HCT116 (cell line): Measurements from ENCODE around the gene SBNO2. TPM values are rescaled to one million over a fixed set of nuclear protein-coding genes. Genes with fewer than 3 reads are reported as not detected.

Experiments
- ATAC-seq: fragments of 200-7000 bp; cut with Tn5 transposase; 2 replicates; pipeline ENCODE4 v1.9.1; 2020; ENCODE audit warnings: mild to moderate bottlenecking, moderate library complexity
- BruUV-seq: library from RNA; stranded (reverse); fragments of 400-500 nt; replicated peaks from 2 replicates; lab custom pipeline; 2021; lab: Mats Ljungman, UMichigan
- CTCF ChIA-PET: fragments of 300-600 bp; sonication (Branson Sonifier 250); formaldehyde crosslinking; loops from one replicate; lab custom pipeline; 2021; ENCODE audit warnings: antibody characterized with exemption; lab: Charles Lee
- POLR2A ChIA-PET: fragments of 300-600, 350-600 bp; sonication (Branson Sonifier 250); formaldehyde crosslinking; loops from one replicate; lab custom pipeline; 2021; ENCODE audit warnings: antibody characterized with exemption; lab: Charles Lee
- RAD21 ChIA-PET, 2 experiments: fragments of 300-600 bp; sonication (Branson Sonifier 250); formaldehyde crosslinking; loops; one replicate each; lab custom pipeline; 2023; ENCODE audit warnings: low total read pairs in 2 of 2; ENCODE audit not compliant: uncharacterized antibody in 2 of 2, unreplicated experiment in 2 of 2, low non-redundant PET in 1 of 2; lab: Charles Lee
- DNase-seq: peaks from one replicate; pipeline ENCODE4 v3.0.0-alpha.2; 2010; ENCODE audit warnings: low read depth, low spot score
- H2AFZ ChIP-seq: fragments of 200-600 bp; shearing (Covaris generic), sonication (generic); 2 replicates; pipeline ENCODE4 v1.6.1; 2017; ENCODE audit warnings: low read depth, mixed run types, mixed read lengths, antibody characterized with exemption, low read length; ENCODE audit not compliant: poor library complexity, severe bottlenecking
- H3K27ac ChIP-seq: 2 replicates; pipeline ENCODE4 v1.5.1; 2012; ENCODE audit warnings: low read depth, low read length
- H3K27me3 ChIP-seq: fragments of 200-600 bp; sonication (generic); 2 replicates; pipeline ENCODE4 v1.6.1; 2016; ENCODE audit warnings: mixed run types, low read length, mixed read lengths; ENCODE audit not compliant: insufficient read depth
- H3K36me3 ChIP-seq, 2 experiments: fragments of 200-500 bp in 1 of 2; fragments of 200-600 bp in 1 of 2; sonication (Bioruptor generic) in 1 of 2; sonication (generic) in 1 of 2; 2 replicates each; pipeline versions ENCODE4 v1.5.1 to v1.6.1; 2014 to 2016; ENCODE audit warnings: low read length in 2 of 2, inconsistent platforms in 1 of 2, mixed read lengths in 1 of 2, mixed run types in 1 of 2; ENCODE audit not compliant: insufficient read depth in 2 of 2, control insufficient read depth in 1 of 2
- H3K4me1 ChIP-seq, 2 experiments: fragments of 200-600 bp in 1 of 2; sonication (generic) in 1 of 2; 2 replicates each; pipeline versions ENCODE4 v1.5.1 to v1.6.1; 2012 to 2017; ENCODE audit warnings: low read length in 2 of 2, inconsistent platforms in 1 of 2, mild to moderate bottlenecking in 1 of 2, mixed read lengths in 1 of 2, mixed run types in 1 of 2, moderate library complexity in 1 of 2; ENCODE audit not compliant: insufficient read depth in 2 of 2, control insufficient read depth in 1 of 2
- H3K4me2 ChIP-seq: fragments of 200-600 bp; sonication (generic); 2 replicates; pipeline ENCODE4 v1.6.1; 2017; ENCODE audit warnings: mixed run types, low read length, mixed read lengths
- H3K4me3 ChIP-seq, 2 experiments: fragments of 200-600 bp in 1 of 2; sonication (generic) in 1 of 2; replicated peaks in 1 of 2; 2 replicates each; pipeline ENCODE4 v1.5.1; 2011 to 2016; ENCODE audit warnings: low read length in 2 of 2, control low read depth in 1 of 2, low read depth in 1 of 2, mild to moderate bottlenecking in 1 of 2, mixed read lengths in 1 of 2, mixed run types in 1 of 2
- H3K79me2 ChIP-seq: fragments of 200-600 bp; sonication (generic); 2 replicates; pipeline ENCODE4 v1.6.1; 2017; ENCODE audit warnings: mild to moderate bottlenecking, mixed run types, low read length, moderate library complexity, mixed read lengths; ENCODE audit not compliant: insufficient read depth
- H3K9ac ChIP-seq: fragments of 200-600 bp; sonication (generic); 2 replicates; pipeline ENCODE4 v1.6.1; 2016; ENCODE audit warnings: low read length, mixed read lengths
- H3K9me2 ChIP-seq: fragments of 200-600 bp; sonication (generic), shearing (Covaris generic); 2 replicates; pipeline ENCODE4 v1.6.1; 2017; ENCODE audit warnings: mixed run types, mild to moderate bottlenecking, moderate library complexity; ENCODE audit not compliant: insufficient read depth
- H3K9me3 ChIP-seq, 2 experiments: fragments of 200-500 bp in 1 of 2; fragments of 200-600 bp in 1 of 2; sonication (Bioruptor generic) in 1 of 2; sonication (generic) in 1 of 2; 2 replicates each; pipeline ENCODE4 v1.6.1; 2014 to 2017; ENCODE audit warnings: low read length in 2 of 2, mixed read lengths in 2 of 2, inconsistent platforms in 1 of 2, low read depth in 1 of 2, mild to moderate bottlenecking in 1 of 2, mixed run types in 1 of 2, moderate library complexity in 1 of 2; ENCODE audit not compliant: control insufficient read depth in 1 of 2, insufficient read depth in 1 of 2
- H4K20me1 ChIP-seq: fragments of 200-600 bp; sonication (generic), shearing (Covaris generic); 2 replicates; pipeline ENCODE4 v1.6.1; 2017; ENCODE audit warnings: mixed run types, mild to moderate bottlenecking, moderate library complexity; ENCODE audit not compliant: insufficient read depth
- CEBPB ChIP-seq: IDR thresholded peaks from 2 replicates; pipeline ENCODE4 v1.6.1; 2012; ENCODE audit warnings: low read depth
- ELF1 ChIP-seq: IDR thresholded peaks from 2 replicates; pipeline ENCODE4 v1.6.1; 2012; ENCODE audit warnings: low read depth, borderline replicate concordance
- JUND ChIP-seq: IDR thresholded peaks from 2 replicates; pipeline ENCODE4 v1.6.1; 2012
- POLR2A ChIP-seq: IDR thresholded peaks from 2 replicates; pipeline ENCODE4 v1.7.0; 2011; ENCODE audit warnings: borderline replicate concordance; ENCODE audit not compliant: insufficient read depth, insufficient read length; ENCODE audit errors: extremely low read depth
- POLR2AphosphoS5 ChIP-seq: IDR thresholded peaks from 2 replicates; pipeline ENCODE4 v1.6.1; 2011; ENCODE audit warnings: mild to moderate bottlenecking, low read depth, low read length, moderate library complexity
- SIN3A ChIP-seq: IDR thresholded peaks from 2 replicates; pipeline ENCODE4 v1.6.1; 2012; ENCODE audit warnings: low read depth
- SP1 ChIP-seq: IDR thresholded peaks from 2 replicates; pipeline ENCODE4 v1.6.1; 2012; ENCODE audit warnings: low read depth
- SRF ChIP-seq: IDR thresholded peaks from 2 replicates; pipeline ENCODE4 v1.6.1; 2012; ENCODE audit warnings: low read depth
- TCF7L2 ChIP-seq: IDR thresholded peaks from 2 replicates; pipeline ENCODE4 v1.7.0; 2011; ENCODE audit warnings: borderline replicate concordance, inconsistent platforms; ENCODE audit not compliant: insufficient read depth, insufficient read length; ENCODE audit errors: extremely low read depth
- ZFX ChIP-seq: fragments of 450-650 bp; IDR thresholded peaks from 2 replicates; pipeline ENCODE4 v1.6.1; 2017
- ZNF274 ChIP-seq: fragments of 200-500 bp; sonication (Bioruptor generic); IDR thresholded peaks from 2 replicates; pipeline ENCODE4 v1.6.1; 2014; ENCODE audit warnings: mild to moderate bottlenecking, low read depth, low read length, inconsistent platforms
- intact Hi-C: fragments of 100-400 bp; cut with micrococcal nuclease; formaldehyde crosslinking; loops from 2 replicates; pipeline ENCODE4 v1.10.0; 2022
- total RNA-seq: library from RNA; stranded (reverse); gene quantifications from one replicate; pipeline ENCODE4 v1.2.1, GENCODE V29; 2021; ENCODE audit not compliant: unreplicated experiment

Gene SBNO2
- total RNA-seq, 1 experiment from 2014 or later: 66.4 TPM

DNA sequence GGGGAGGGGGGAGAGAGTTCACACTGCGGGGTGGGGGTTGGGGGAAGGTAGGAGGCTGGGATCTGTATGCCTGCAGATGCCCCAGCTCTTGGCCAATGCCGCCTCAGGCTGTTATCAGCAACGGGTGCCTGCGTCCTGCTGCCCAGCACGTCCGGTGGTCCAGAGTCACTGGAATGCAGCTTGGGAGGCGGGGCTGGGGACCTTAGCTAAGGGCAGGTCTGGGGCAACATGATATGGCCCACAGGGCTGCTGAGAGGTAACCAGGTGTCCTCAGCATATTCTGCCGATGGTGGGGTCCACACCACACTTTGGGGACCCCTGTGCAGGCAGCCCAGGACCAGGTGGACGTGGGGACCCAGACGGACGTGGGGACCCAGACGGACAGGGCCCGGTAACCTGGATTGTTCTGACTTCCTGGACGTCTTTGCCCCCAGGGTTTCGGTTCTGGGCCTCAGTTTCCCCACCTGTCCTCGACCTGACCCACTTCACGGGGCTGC lies 107.8 kb downstream of the SBNO2 start:
- Histone ChIP-seq H3K27ac (peak overlapping the region; percentile 100), H3K27me3 (no peaks in the 10 kb centered on the region), H3K4me2 (peak overlapping the region; percentile 94), H2AFZ (no peak overlapping the region), H3K4me3 (peak overlapping the region; percentile 64 to 78), H3K79me2 (peaks cover 26% of the 10 kb centered on the region; the same call in 1 of the 2 replicates), H3K36me3 (0 out of 4 replicates have a peak, but pooled peaks cover 0 to 3% of the 10 kb centered on the region in 2 experiments), H3K4me1 (peaks cover 36 to 71% of the 10 kb centered on the region in 2 experiments), H4K20me1 (no peaks in the 10 kb centered on the region), H3K9me2 (no peaks in the 10 kb centered on the region), H3K9ac (peak overlapping the region; percentile 92), H3K9me3 (no peaks in the 10 kb centered on the region)
- intact Hi-C loops: no loop called here
- TF ChIP-seq SP1 (no peak), ZFX (no peak), SIN3A (no peak), JUND (no peak), POLR2A (no peak), POLR2AphosphoS5 (no peak), ELF1 (no peak), TCF7L2 (no peak), CEBPB (no peak), ZNF274 (no peak), SRF (no peak)
- ChIA-PET POLR2A (interaction anchor here (1.4 to 2.4 kb wide), 4 partner anchors 9 to 200 kb away, joined by 3 to 8 read pairs (median 6); partner anchors contain the start of gene RNU6-2), CTCF (interaction anchor here (0.6 to 2.5 kb wide), 5 partner anchors 10 to 181 kb away, joined by 3 to 20 read pairs (median 4); no protein-coding TSS in a partner anchor), RAD21 (interaction anchor here in 1 of 2 experiments (1.0 kb wide), 1 partner anchor 28 kb away, joined by 5 read pairs; no protein-coding TSS in a partner anchor)
- ATAC-seq (peak; percentile 10), DNase-seq (no peak)
- no TSS peak for BruUV-seq
